Gastroesophageal sphincter (tissue), 4 donors: ENCODE data around the gene TTLL12. TPM values are rescaled to one million over a fixed set of nuclear protein-coding genes. Genes with fewer than 3 reads are reported as not detected.

Experiments used
- ATAC-seq: fragments of 150-250 bp; one replicate; pipeline ENCODE4 v1.9.1; 2016; ENCODE audit warnings: mild to moderate bottlenecking, moderate library complexity
- H3K27ac ChIP-seq, 4 donors: fragments of 200-600 bp; sonication (generic) in 3 of 4; 1 replicate in 3 of 4; 2 replicates in 1 of 4; pipeline ENCODE4 v1.5.1; 2016 to 2019
- H3K27me3 ChIP-seq: fragments of 200-600 bp; sonication (generic); one replicate; pipeline ENCODE4 v1.5.1; 2019
- H3K36me3 ChIP-seq, 2 donors: fragments of 200-600 bp; sonication (generic); one replicate each; pipeline ENCODE4 v1.5.1; 2019; ENCODE audit warnings: control low read depth in 1 of 2
- H3K4me1 ChIP-seq, 3 donors: fragments of 200-600 bp; sonication (generic); 1 replicate in 2 of 3; 2 replicates in 1 of 3; pipeline ENCODE4 v1.5.1; 2016 to 2019; ENCODE audit warnings: control low read depth in 2 of 3
- H3K4me3 ChIP-seq, 2 donors: fragments of 200-600 bp; sonication (generic); one replicate each; pipeline ENCODE4 v1.5.1; 2019; ENCODE audit warnings: mild to moderate bottlenecking in 1 of 2, moderate library complexity in 1 of 2
- H3K9me3 ChIP-seq, 3 donors: fragments of 200-600 bp; sonication (generic); one replicate each; pipeline ENCODE4 v1.5.1; 2017 to 2019; ENCODE audit warnings: control low read depth in 2 of 3
- CTCF ChIP-seq, 4 experiments: fragments of 200-600 bp in 2 of 4; fragments of 450-650 bp in 2 of 4; sonication (generic) in 1 of 4; IDR thresholded peaks; one replicate each; pipeline ENCODE4 v1.5.1; 2017 to 2019; ENCODE audit warnings: antibody characterized with exemption in 4 of 4, mild to moderate bottlenecking in 2 of 4, moderate library complexity in 2 of 4
- EP300 ChIP-seq: sonication (generic); formaldehyde crosslinking; IDR thresholded peaks from one replicate; pipeline ENCODE4 v1.6.1; 2017; ENCODE audit warnings: antibody characterized with exemption, mild to moderate bottlenecking
- POLR2A ChIP-seq, 2 donors: fragments of 450-650 bp; IDR thresholded peaks; one replicate each; pipeline ENCODE4 v1.6.1; 2017; ENCODE audit warnings: antibody characterized with exemption in 2 of 2, mild to moderate bottlenecking in 2 of 2, moderate library complexity in 1 of 2
- POLR2AphosphoS5 ChIP-seq: sonication (generic); formaldehyde crosslinking; IDR thresholded peaks from one replicate; pipeline ENCODE4 v1.6.1; 2017; ENCODE audit warnings: antibody characterized with exemption
- WGBS, 2 donors: methylation state at CpG; one replicate each; pipeline ENCODE4 v1.1.5; 2018; ENCODE audit warnings: low coverage in 1 of 2; 5-methylcytosine and 5-hydroxymethylcytosine counted together
- total RNA-seq, 4 donors: library from RNA; depleted of rRNA; stranded (reverse); fragments of >200 nt; gene quantifications; one replicate each; pipeline ENCODE4 v1.1.0, GENCODE V29; 2016

Gene TTLL12
- total RNA-seq, 4 donors from 2014 or later, result 20.8 to 34.5 (median 23.4) TPM

- Histone ChIP-seq H3K4me3 (no peak overlapping the region), H3K27me3 (no peaks in the 10 kb centered on the region), H3K9me3 (no peaks in the 10 kb centered on the region), H3K4me1 (peaks cover 0 to 67% (median 13%) of the 10 kb centered on the region in 3 donors), H3K27ac (peak overlapping the region in 2 of 4 donors; percentile 11 to 17), H3K36me3 (peaks cover 0 to 7% of the 10 kb centered on the region in 2 donors)
- TF ChIP-seq CTCF (IDR thresholded peaks at IDR 0.05) (no peak), EP300 (no peak), POLR2A (IDR thresholded peaks at IDR 0.05) (no peak), POLR2AphosphoS5 (no peak)
- WGBS, 2 donors, result 68 to 82% methylated on average over 3 to 8 of the region's 9 CpGs
- no peak for ATAC-seq
These were observed 33.0 kb downstream of the TTLL12 start for GRCh38 chr22:43153899-43154298.

GRCh38 chr22:43152357-43153071 is 34.4 kb downstream of the TTLL12 start:
- peak; percentile 70 for ATAC-seq
- Histone ChIP-seq H3K9me3 (no peaks in the 10 kb centered on the region), H3K4me3 (peak overlapping the region; percentile 61 to 86), H3K27me3 (no peaks in the 10 kb centered on the region), H3K36me3 (peaks cover 0 to 7% of the 10 kb centered on the region in 2 donors), H3K27ac (peak overlapping the region in 3 of 4 donors; percentile 86 to 91 (median 88)), H3K4me1 (peaks cover 0 to 53% (median 13%) of the 10 kb centered on the region in 3 donors)
- WGBS, 2 donors, result 10 to 21% methylated on average over 6 to 11 of the region's 22 CpGs
- TF ChIP-seq EP300 (no peak), CTCF (IDR thresholded peaks at IDR 0.05) (peak in 1 of 4 experiments; percentile 18), POLR2AphosphoS5 (peak; percentile 21), POLR2A (IDR thresholded peaks at IDR 0.05) (peak; percentile 22 to 23)

- Histone ChIP-seq H3K27me3 (no peaks in the 10 kb centered on the region), H3K36me3 (peaks cover 0 to 7% of the 10 kb centered on the region in 2 donors), H3K27ac (peak overlapping the region in 3 of 4 donors; percentile 86 to 91 (median 88)), H3K4me1 (peaks cover 0 to 51% (median 13%) of the 10 kb centered on the region in 3 donors), H3K9me3 (no peaks in the 10 kb centered on the region), H3K4me3 (peak overlapping the region; percentile 61 to 86)
- TF ChIP-seq CTCF (IDR thresholded peaks at IDR 0.05) (no peak), EP300 (no peak), POLR2AphosphoS5 (no peak), POLR2A (IDR thresholded peaks at IDR 0.05) (no peak)
- WGBS, 2 donors, result no CpG with 5 or more reads among the region's 18 CpGs
- no peak for ATAC-seq
These were observed 35.0 kb downstream of the TTLL12 start for GRCh38 chr22:43152003-43152356.

GRCh38 chr22:43151251-43152002 is 35.5 kb downstream of the TTLL12 start, which contains the start of gene TSPO:
TSS of gene TSPO (plus strand) at chr22:43151559. CDS start at chr22:43159239, 7,680 bp downstream.
- Histone ChIP-seq H3K9me3 (no peaks in the 10 kb centered on the region), H3K27me3 (no peaks in the 10 kb centered on the region), H3K4me1 (peaks cover 0 to 51% (median 13%) of the 10 kb centered on the region in 3 donors), H3K27ac (peak within 1 kb of the TSS; percentile 19 to 91 (median 87)), H3K4me3 (peak within 1 kb of the TSS; percentile 61 to 86), H3K36me3 (peaks cover 0 to 7% of the 10 kb centered on the region in 2 donors)
- peak; percentile 29 for TF ChIP-seq POLR2AphosphoS5
- no peak for TF ChIP-seq EP300
- TF ChIP-seq POLR2A (IDR thresholded peaks at IDR 0.05), result peak; percentile 33 to 38
- no peak for TF ChIP-seq CTCF (IDR thresholded peaks at IDR 0.05)
- peak; percentile 85 for ATAC-seq
- no CpG with 5 or more reads among the region's 75 CpGs for WGBS, 2 donors
